NCI-H510A treated with DMSO at 0.1 percent for 48 hours (cell line): ENCODE measurements around the gene VEGFB.

Experiments
- DNase-seq: peaks from one replicate; lab custom pipeline; 2025; lab: John Stamatoyannopoulos, UW

VEGFB gene

GRCh38 chr11:64247729-64248531, 13.5 kb downstream of the VEGFB start:
- peak; percentile 72 for DNase-seq

GRCh38 chr11:64248578-64248977, 14.2 kb downstream of the VEGFB start:
- no peak for DNase-seq

- no peak for DNase-seq
Measured at GRCh38 chr11:64249038-64249437, 14.7 kb downstream of the VEGFB start.

GRCh38 chr11:64249563-64250414, 15.4 kb downstream of the VEGFB start:
- no peak for DNase-seq

GRCh38 chr11:64250415-64251015, 16.1 kb downstream of the VEGFB start:
- no peak for DNase-seq

- DNase-seq = no peak
Measured at GRCh38 chr11:64251016-64251752, 16.8 kb downstream of the VEGFB start, which contains the start of gene PLCB3. Gene PLCB3, plus strand, starts transcription at chr11:64251530. Its CDS starts 120 bp downstream, at chr11:64251650.

GRCh38 chr11:64251753-64252002, 17.3 kb downstream of the VEGFB start:
- DNase-seq = no peak

- DNase-seq = no peak
Measured at GRCh38 chr11:64252003-64252872, 17.9 kb downstream of the VEGFB start.

- DNase-seq = no peak
Measured at GRCh38 chr11:64253043-64253442, 18.7 kb downstream of the VEGFB start.

GRCh38 chr11:64253481-64253880, 19.1 kb downstream of the VEGFB start:
- DNase-seq = no peak

- DNase-seq = no peak
Measured at GRCh38 chr11:64254326-64254725, 19.9 kb downstream of the VEGFB start.

GRCh38 chr11:64255135-64256128, 21.0 kb downstream of the VEGFB start:
- DNase-seq = no peak

- DNase-seq = no peak
Measured at GRCh38 chr11:64256300-64256699, 21.9 kb downstream of the VEGFB start.

GRCh38 chr11:64258356-64258755, 24.0 kb downstream of the VEGFB start:
- no peak for DNase-seq

- DNase-seq = no peak
Measured at GRCh38 chr11:64258946-64259532, 24.7 kb downstream of the VEGFB start.

- no peak for DNase-seq
Measured at GRCh38 chr11:64259533-64260067, 25.2 kb downstream of the VEGFB start.

GRCh38 chr11:64260147-64260708, 25.8 kb downstream of the VEGFB start:
- DNase-seq = no peak

- DNase-seq = no peak
Measured at GRCh38 chr11:64261556-64262080, 27.2 kb downstream of the VEGFB start.
